ENCODE measurements around the gene KLHL13.

DNA sequence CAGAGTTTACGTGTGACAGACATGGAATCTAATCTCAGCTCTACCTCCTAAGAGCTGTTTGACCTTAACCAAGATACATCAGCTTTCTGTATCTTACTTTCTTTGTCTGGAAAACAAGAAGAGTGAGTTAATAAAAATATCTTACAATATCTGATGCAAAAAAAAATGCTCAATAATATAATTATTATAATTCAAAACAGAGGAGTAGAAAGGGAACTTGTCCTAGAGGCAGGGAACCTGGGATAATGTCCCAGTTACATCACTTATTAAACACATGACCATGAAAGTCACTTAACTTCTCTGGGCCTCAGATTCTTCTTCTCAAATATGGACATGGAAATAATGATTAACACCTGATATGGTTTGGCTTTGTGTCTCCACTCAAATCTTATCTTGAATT, 256.1 kb downstream of the KLHL13 start:
- TF ChIP-seq, protein P1, sequence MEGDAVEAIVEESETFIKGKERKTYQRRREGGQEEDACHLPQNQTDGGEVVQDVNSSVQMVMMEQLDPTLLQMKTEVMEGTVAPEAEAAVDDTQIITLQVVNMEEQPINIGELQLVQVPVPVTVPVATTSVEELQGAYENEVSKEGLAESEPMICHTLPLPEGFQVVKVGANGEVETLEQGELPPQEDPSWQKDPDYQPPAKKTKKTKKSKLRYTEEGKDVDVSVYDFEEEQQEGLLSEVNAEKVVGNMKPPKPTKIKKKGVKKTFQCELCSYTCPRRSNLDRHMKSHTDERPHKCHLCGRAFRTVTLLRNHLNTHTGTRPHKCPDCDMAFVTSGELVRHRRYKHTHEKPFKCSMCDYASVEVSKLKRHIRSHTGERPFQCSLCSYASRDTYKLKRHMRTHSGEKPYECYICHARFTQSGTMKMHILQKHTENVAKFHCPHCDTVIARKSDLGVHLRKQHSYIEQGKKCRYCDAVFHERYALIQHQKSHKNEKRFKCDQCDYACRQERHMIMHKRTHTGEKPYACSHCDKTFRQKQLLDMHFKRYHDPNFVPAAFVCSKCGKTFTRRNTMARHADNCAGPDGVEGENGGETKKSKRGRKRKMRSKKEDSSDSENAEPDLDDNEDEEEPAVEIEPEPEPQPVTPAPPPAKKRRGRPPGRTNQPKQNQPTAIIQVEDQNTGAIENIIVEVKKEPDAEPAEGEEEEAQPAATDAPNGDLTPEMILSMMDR (conservative IDR thresholded peaks at IDR 0.05; ENCODE audit: low read length): no peak
- TF ChIP-seq EZH2phosphoT487 (IDR thresholded peaks at IDR 0.05; ENCODE audit: borderline replicate concordance): no peak

All from Loucy (cell line).